Endothelial cell of umbilical vein (primary cell): ENCODE data around the gene ESRRB. TPM values are rescaled to one million over a fixed set of nuclear protein-coding genes. Genes with fewer than 3 reads are reported as not detected.

Experiments used
- BruUV-seq: library from RNA; stranded (reverse); fragments of 400-500 nt; replicated peaks from 2 replicates; lab custom pipeline; 2021; lab: Mats Ljungman, UMichigan
- CTCF ChIA-PET: fragments of 300-600, 350-600 bp; sonication (Branson Sonifier 250); formaldehyde crosslinking; loops from one replicate; lab custom pipeline; 2021; ENCODE audit warnings: antibody characterized with exemption, inconsistent platforms; lab: Charles Lee
- POLR2A ChIA-PET: fragments of 300-600, 350-600 bp; sonication (Branson Sonifier 250); formaldehyde crosslinking; loops from one replicate; lab custom pipeline; 2021; ENCODE audit warnings: antibody characterized with exemption, inconsistent platforms; lab: Charles Lee
- DNase-seq: peaks from one replicate; pipeline ENCODE4 v3.0.0-alpha.2; 2011; ENCODE audit warnings: low read depth, low spot score
- FAIRE-seq: peaks from 2 replicates; lab custom pipeline; 2011; peaks lifted over from hg19 to GRCh38; lab: Jason Lieb, UNC
- H2AFZ ChIP-seq: 2 replicates; pipeline ENCODE4 v1.6.0; 2012; ENCODE audit warnings: low read depth, low read length, control low read depth, inconsistent platforms
- H3K27ac ChIP-seq: 2 replicates; pipeline ENCODE4 v1.5.1; 2011; ENCODE audit warnings: low read depth, mild to moderate bottlenecking, control low read depth, low read length, moderate library complexity; ENCODE audit not compliant: insufficient read depth
- H3K27me3 ChIP-seq, 2 experiments: 2 replicates each; pipeline versions ENCODE4 v1.6.0 to v1.6.1; 2011; ENCODE audit warnings: low read length in 2 of 2, mixed read lengths in 1 of 2; ENCODE audit not compliant: control insufficient read depth in 2 of 2, insufficient read depth in 2 of 2
- H3K36me3 ChIP-seq, 2 experiments: 2 replicates in 1 of 2; 3 replicates in 1 of 2; pipeline ENCODE4 v1.5.1; 2011; ENCODE audit warnings: low read length in 2 of 2, mild to moderate bottlenecking in 1 of 2, moderate library complexity in 1 of 2; ENCODE audit not compliant: control insufficient read depth in 2 of 2, insufficient read depth in 2 of 2; ENCODE audit errors: extremely low read depth in 1 of 2
- H3K4me1 ChIP-seq: 3 replicates; pipeline ENCODE4 v1.5.1; 2011; ENCODE audit warnings: mild to moderate bottlenecking, low read length; ENCODE audit not compliant: control insufficient read depth, insufficient read depth; ENCODE audit errors: extremely low read depth
- H3K4me2 ChIP-seq: 2 replicates; pipeline ENCODE4 v1.6.1; 2011; ENCODE audit warnings: low read length, control low read depth, mixed read lengths; ENCODE audit not compliant: insufficient read depth
- H3K4me3 ChIP-seq, 3 experiments: fragments of 200-600 bp in 1 of 3; sonication (generic), shearing (Covaris generic) in 1 of 3; replicated peaks in 1 of 3; 2 replicates each; pipeline ENCODE4 v1.5.1; 2011 to 2016; ENCODE audit warnings: control low read depth in 3 of 3, low read length in 3 of 3, mild to moderate bottlenecking in 2 of 3, inconsistent platforms in 1 of 3, low read depth in 1 of 3, moderate library complexity in 1 of 3; ENCODE audit not compliant: insufficient read depth in 1 of 3
- H3K79me2 ChIP-seq: 2 replicates; pipeline ENCODE4 v1.6.0; 2012; ENCODE audit warnings: low read length, inconsistent platforms; ENCODE audit not compliant: control insufficient read depth, insufficient read depth
- H3K9ac ChIP-seq: replicated peaks from 2 replicates; pipeline ENCODE3; 2011; ENCODE audit warnings: low read length, control low read depth; ENCODE audit not compliant: insufficient read depth; ENCODE audit errors: extremely low read depth
- H3K9me1 ChIP-seq: replicated peaks from 3 replicates; pipeline ENCODE4 v1.6.0; 2011; ENCODE audit warnings: mild to moderate bottlenecking, low read length; ENCODE audit not compliant: control insufficient read depth, insufficient read depth; ENCODE audit errors: extremely low read depth
- H3K9me3 ChIP-seq: replicated peaks from 2 replicates; pipeline ENCODE4 v1.5.1; 2012; ENCODE audit warnings: low read length, inconsistent platforms; ENCODE audit not compliant: control insufficient read depth, insufficient read depth
- H4K20me1 ChIP-seq: replicated peaks from 2 replicates; pipeline ENCODE3; 2011; ENCODE audit warnings: mild to moderate bottlenecking, low read length; ENCODE audit not compliant: control insufficient read depth, insufficient read depth; ENCODE audit errors: extremely low read depth
- CTCF ChIP-seq, 2 donors: IDR thresholded peaks; 1 replicate in 1 of 2; 2 replicates in 1 of 2; pipeline ENCODE4 v1.5.1; 2011; ENCODE audit warnings: low read length in 2 of 2, mild to moderate bottlenecking in 2 of 2, moderate library complexity in 2 of 2, control low read depth in 1 of 2, inconsistent platforms in 1 of 2, low read depth in 1 of 2; ENCODE audit not compliant: insufficient read depth in 1 of 2; ENCODE audit errors: extremely low read depth in 1 of 2
- EZH2 ChIP-seq: IDR thresholded peaks from 2 replicates; pipeline ENCODE4 v1.6.1; 2012; ENCODE audit warnings: borderline replicate concordance, low read depth, mild to moderate bottlenecking, moderate library complexity, low read length, inconsistent platforms; ENCODE audit not compliant: severe bottlenecking
- FOS ChIP-seq: IDR thresholded peaks from 2 replicates; pipeline ENCODE4 v1.6.1; 2011; ENCODE audit warnings: mild to moderate bottlenecking, low read length, moderate library complexity, borderline replicate concordance; ENCODE audit not compliant: insufficient read depth
- GATA2 ChIP-seq: IDR thresholded peaks from 2 replicates; pipeline ENCODE4 v1.7.0; 2011; ENCODE audit warnings: low read depth, mild to moderate bottlenecking, moderate library complexity, mixed read lengths, low read length; ENCODE audit not compliant: insufficient read length, insufficient read depth
- JUN ChIP-seq: IDR thresholded peaks from 2 replicates; pipeline ENCODE4 v1.6.1; 2011; ENCODE audit warnings: borderline replicate concordance, low read depth; ENCODE audit not compliant: insufficient read length, insufficient read depth
- MAX ChIP-seq: IDR thresholded peaks from 2 replicates; pipeline ENCODE4 v1.6.1; 2011; ENCODE audit not compliant: insufficient read depth, insufficient read length
- MYC ChIP-seq: IDR thresholded peaks from one replicate; pipeline ENCODE4 v1.6.1; 2011; ENCODE audit warnings: mild to moderate bottlenecking, low read depth, low read length
- POLR2A ChIP-seq: IDR thresholded peaks from 2 replicates; pipeline ENCODE4 v1.6.1; 2012; ENCODE audit warnings: low read depth, mild to moderate bottlenecking, control low read depth, low read length
- POLR2AphosphoS5 ChIP-seq: IDR thresholded peaks from 2 replicates; pipeline ENCODE4 v1.6.1; 2012; ENCODE audit warnings: low read depth, mild to moderate bottlenecking, control low read depth, low read length, moderate library complexity; ENCODE audit not compliant: insufficient read depth
- dilution Hi-C: fragments of 300-500 bp; cut with MboI; formaldehyde crosslinking; loops from one replicate; pipeline ENCODE4 v1.15.0; 2019; ENCODE audit warnings: low sequenced_read_pairs; ENCODE audit not compliant: extremely low pct_ligation_motif_present
- intact Hi-C: fragments of 100-400 bp; cut with micrococcal nuclease; formaldehyde crosslinking; loops from one replicate; pipeline ENCODE4 v1.10.0; 2022
- polyA plus RNA-seq, 4 experiments: library from polyadenylated mRNA; depleted of rRNA in 3 of 4; stranded (reverse) in 3 of 4; unstranded in 1 of 4; fragments of >200 nt; gene quantifications; 2 replicates each; pipeline versions ENCODE4 v1.2.1 to v1.2.3, GENCODE V29; 2011 to 2012; ENCODE audit warnings: missing spikeins in 1 of 4
- total RNA-seq: library from RNA; stranded (reverse); gene quantifications from 2 replicates; pipeline ENCODE4 v1.2.3, GENCODE V29; 2021

Gene ESRRB
- total and polyA plus RNA-seq, 2 donors (not counting 3 experiments of a cell fraction or from before 2014, with no cell fraction given), result not detected

DNA sequence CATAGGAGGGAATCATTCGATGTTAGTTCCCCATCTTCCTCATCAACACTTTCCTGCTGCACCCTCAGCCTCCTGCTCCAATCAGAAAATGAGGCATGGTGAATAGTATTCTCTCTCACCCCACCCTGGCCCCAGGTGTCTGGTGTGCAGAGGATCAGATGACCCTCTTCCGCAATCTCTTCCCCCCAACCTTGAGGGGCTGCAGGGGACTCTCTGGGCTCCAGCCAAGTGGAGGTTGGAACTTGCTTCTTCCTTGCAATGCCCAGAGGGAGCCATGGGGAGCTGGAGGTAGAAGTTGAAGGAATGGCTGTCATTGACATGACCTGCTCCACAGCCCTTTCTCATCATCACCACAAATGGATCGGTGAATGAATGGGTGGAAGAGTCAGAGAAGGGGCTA lies 20.2 kb upstream of the ESRRB start:
- Histone ChIP-seq H3K27ac (no peak overlapping the region), H4K20me1 (no peaks in the 10 kb centered on the region), H3K9me1 (no peaks in the 10 kb centered on the region), H3K9ac (no peak overlapping the region), H3K4me2 (no peak overlapping the region), H3K9me3 (no peaks in the 10 kb centered on the region), H3K27me3 (peaks cover 3 to 7% of the 10 kb centered on the region in 2 experiments), H3K36me3 (no peaks in the 10 kb centered on the region), H3K4me3 (no peak overlapping the region), H3K79me2 (no peaks in the 10 kb centered on the region), H2AFZ (no peak overlapping the region), H3K4me1 (no peaks in the 10 kb centered on the region)
- TF ChIP-seq POLR2A (no peak), EZH2 (no peak), MAX (no peak), FOS (no peak), MYC (no peak), POLR2AphosphoS5 (no peak), GATA2 (no peak), JUN (no peak), CTCF (IDR thresholded peaks at IDR 0.05; ENCODE audit: extremely low read depth in 1 of 2, insufficient read depth in 1 of 2, low read depth in 1 of 2, low read length in 2 of 2) (no peak)
- no TSS peak for BruUV-seq
- ChIA-PET POLR2A (no interaction called here), CTCF (interaction anchor here (2.0 kb wide), 1 partner anchor 647 kb away, joined by 5 read pairs; no protein-coding TSS in a partner anchor)
- intact Hi-C loops, result no loop called here
- FAIRE-seq, result no peak
- dilution Hi-C loops, result no loop called here
- DNase-seq, result no peak
